ENCODE results near the gene GAPDH. TPM values are rescaled to one million over a fixed set of nuclear protein-coding genes. Genes with fewer than 3 reads are reported as not detected.
A peak's percentile ranks its signal among the peaks of the same experiment; 100 is the strongest.
"Not testable (repeated sequence)": the region's sequence is repeated elsewhere in the genome, so short reads cannot be mapped to it uniquely, and the experiment has no call there.

GAPDH gene
- total and polyA plus RNA-seq, 8 donors, result 1,126 to 2,070 (median 1,660) TPM

GRCh38 chr12:6535960-6536847 lies 1.9 kb downstream of the GAPDH start:
- Histone ChIP-seq H3K27me3 (no peaks in the 10 kb centered on the region), H3K9me3 (no peaks in the 10 kb centered on the region), H3K4me3 (peak overlapping the region; percentile 99), H3K36me3 (peaks cover 0 to 50% of the 10 kb centered on the region in 2 donors), H3K27ac (peak overlapping the region; percentile 97 to 99), H3K4me1 (peaks cover 28 to 79% of the 10 kb centered on the region in 2 donors)
- intact Hi-C loops (cut with DNase I), result loop anchor here in 1 of 2 donors (10.0 kb wide), 1 partner anchor 111 kb away; no protein-coding TSS in a partner anchor
- TF ChIP-seq, protein P1, sequence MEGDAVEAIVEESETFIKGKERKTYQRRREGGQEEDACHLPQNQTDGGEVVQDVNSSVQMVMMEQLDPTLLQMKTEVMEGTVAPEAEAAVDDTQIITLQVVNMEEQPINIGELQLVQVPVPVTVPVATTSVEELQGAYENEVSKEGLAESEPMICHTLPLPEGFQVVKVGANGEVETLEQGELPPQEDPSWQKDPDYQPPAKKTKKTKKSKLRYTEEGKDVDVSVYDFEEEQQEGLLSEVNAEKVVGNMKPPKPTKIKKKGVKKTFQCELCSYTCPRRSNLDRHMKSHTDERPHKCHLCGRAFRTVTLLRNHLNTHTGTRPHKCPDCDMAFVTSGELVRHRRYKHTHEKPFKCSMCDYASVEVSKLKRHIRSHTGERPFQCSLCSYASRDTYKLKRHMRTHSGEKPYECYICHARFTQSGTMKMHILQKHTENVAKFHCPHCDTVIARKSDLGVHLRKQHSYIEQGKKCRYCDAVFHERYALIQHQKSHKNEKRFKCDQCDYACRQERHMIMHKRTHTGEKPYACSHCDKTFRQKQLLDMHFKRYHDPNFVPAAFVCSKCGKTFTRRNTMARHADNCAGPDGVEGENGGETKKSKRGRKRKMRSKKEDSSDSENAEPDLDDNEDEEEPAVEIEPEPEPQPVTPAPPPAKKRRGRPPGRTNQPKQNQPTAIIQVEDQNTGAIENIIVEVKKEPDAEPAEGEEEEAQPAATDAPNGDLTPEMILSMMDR (IDR thresholded peaks at IDR 0.05), result no peak
- no peak for DNase-seq
- ATAC-seq, result no peak

GRCh38 chr12:6536894-6537579 lies 2.7 kb downstream of the GAPDH start:
- no peaks in the 10 kb centered on the region for H3K27me3 ChIP-seq
- intact Hi-C loops (cut with DNase I), result loop anchor here in 1 of 2 donors (10.0 kb wide), 1 partner anchor 112 kb away; no protein-coding TSS in a partner anchor
- peaks cover 30 to 80% of the 10 kb centered on the region in 2 donors for H3K4me1 ChIP-seq
- peak overlapping the region in 1 of 2 donors; percentile 99 for H3K27ac ChIP-seq
- H3K4me3 ChIP-seq, result peak overlapping the region in 1 of 2 donors; percentile 99
- no peaks in the 10 kb centered on the region for H3K9me3 ChIP-seq
- ATAC-seq (no peak), DNase-seq (no peak)
- TF ChIP-seq, protein P1 (IDR thresholded peaks at IDR 0.05), result no peak
- H3K36me3 ChIP-seq, result peaks cover 0 to 55% of the 10 kb centered on the region in 2 donors

- DNase-seq, result peak; percentile 57 to 91 (median 80)
- not testable (repeated sequence) for ATAC-seq, H3K9me3 ChIP-seq, H3K27me3 ChIP-seq
- TF ChIP-seq, protein P1 (IDR thresholded peaks at IDR 0.05), result peak; percentile 81 to 84
- Histone ChIP-seq H3K27ac (peak overlapping the region in 1 of 2 donors; percentile 99), H3K36me3 (peaks cover 0 to 55% of the 10 kb centered on the region in 2 donors), H3K4me3 (peak overlapping the region in 1 of 2 donors; percentile 99), H3K4me1 (peaks cover 22 to 73% of the 10 kb centered on the region in 2 donors)
- intact Hi-C loops (cut with DNase I), result loop anchor here in 1 of 2 donors (10.0 kb wide), 1 partner anchor 113 kb away; no protein-coding TSS in a partner anchor
Observed at GRCh38 chr12:6537580-6538419, 3.5 kb downstream of the GAPDH start.

DNA sequence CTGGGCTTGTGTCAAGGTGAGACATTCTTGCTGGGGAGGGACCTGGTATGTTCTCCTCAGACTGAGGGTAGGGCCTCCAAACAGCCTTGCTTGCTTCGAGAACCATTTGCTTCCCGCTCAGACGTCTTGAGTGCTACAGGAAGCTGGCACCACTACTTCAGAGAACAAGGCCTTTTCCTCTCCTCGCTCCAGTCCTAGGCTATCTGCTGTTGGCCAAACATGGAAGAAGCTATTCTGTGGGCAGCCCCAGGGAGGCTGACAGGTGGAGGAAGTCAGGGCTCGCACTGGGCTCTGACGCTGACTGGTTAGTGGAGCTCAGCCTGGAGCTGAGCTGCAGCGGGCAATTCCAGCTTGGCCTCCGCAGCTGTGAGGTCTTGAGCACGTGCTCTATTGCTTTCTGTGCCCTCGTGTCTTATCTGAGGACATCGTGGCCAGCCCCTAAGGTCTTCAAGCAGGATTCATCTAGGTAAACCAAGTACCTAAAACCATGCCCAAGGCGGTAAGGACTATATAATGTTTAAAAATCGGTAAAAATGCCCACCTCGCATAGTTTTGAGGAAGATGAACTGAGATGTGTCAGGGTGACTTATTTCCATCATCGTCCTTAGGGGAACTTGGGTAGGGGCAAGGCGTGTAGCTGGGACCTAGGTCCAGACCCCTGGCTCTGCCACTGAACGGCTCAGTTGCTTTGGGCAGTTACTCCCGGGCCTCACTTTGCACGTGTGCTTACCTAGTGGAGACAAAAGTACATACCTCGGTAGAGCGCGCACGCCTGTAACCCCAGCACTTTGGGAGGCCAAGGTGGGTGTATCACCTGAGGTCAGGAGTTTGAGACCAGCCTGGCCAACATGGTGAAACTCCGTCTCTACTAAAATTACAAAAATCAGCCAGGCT lies 4.3 kb downstream of the GAPDH start:
- peak overlapping the region in 1 of 2 donors; percentile 99 for H3K27ac ChIP-seq
- H3K9me3 ChIP-seq, result no peaks in the 10 kb centered on the region
- peaks cover 20 to 64% of the 10 kb centered on the region in 2 donors for H3K4me1 ChIP-seq
- intact Hi-C loops (cut with DNase I), result loop anchor here in 1 of 2 donors (10.0 kb wide), 1 partner anchor 114 kb away; no protein-coding TSS in a partner anchor
- DNase-seq, result no peak
- no peak overlapping the region for H3K4me3 ChIP-seq
- TF ChIP-seq, protein P1 (IDR thresholded peaks at IDR 0.05), result no peak
- no peak for ATAC-seq
- peaks cover 0 to 59% of the 10 kb centered on the region in 2 donors for H3K36me3 ChIP-seq
- no peaks in the 10 kb centered on the region for H3K27me3 ChIP-seq

Data from left lung (tissue), 10 donors.